Fibroblast of lung (primary cell): ENCODE measurements around the gene LEPROT. TPM values are rescaled to one million over a fixed set of nuclear protein-coding genes. Genes with fewer than 3 reads are reported as not detected.
"Not testable (repeated sequence)": the region's sequence is repeated elsewhere in the genome, so short reads cannot be mapped to it uniquely, and the experiment has no call there.

Experiments used
- DNase-seq, 2 donors: peaks; one replicate each; pipeline versions ENCODE4 v3.0.0 to v3.0.0-alpha.2; 2010; ENCODE audit warnings: low read depth in 2 of 2
- H2AFZ ChIP-seq: 2 replicates; pipeline ENCODE4 v1.5.1; 2012; ENCODE audit warnings: low read length, control low read depth, inconsistent platforms
- H3K27ac ChIP-seq: 2 replicates; pipeline ENCODE4 v1.5.1; 2011; ENCODE audit warnings: low read length, control low read depth; ENCODE audit not compliant: insufficient read depth
- H3K27me3 ChIP-seq: 2 replicates; pipeline ENCODE4 v1.5.1; 2011; ENCODE audit warnings: mild to moderate bottlenecking, low read length; ENCODE audit not compliant: control insufficient read depth, insufficient read depth
- H3K36me3 ChIP-seq: 2 replicates; pipeline ENCODE4 v1.5.1; 2011; ENCODE audit warnings: low read length; ENCODE audit not compliant: control insufficient read depth, insufficient read depth
- H3K4me1 ChIP-seq: 2 replicates; pipeline ENCODE4 v1.5.1; 2011; ENCODE audit warnings: low read length; ENCODE audit not compliant: control insufficient read depth, insufficient read depth; ENCODE audit errors: extremely low read depth
- H3K4me2 ChIP-seq: 2 replicates; pipeline ENCODE4 v1.5.1; 2011; ENCODE audit warnings: low read length, control low read depth; ENCODE audit not compliant: insufficient read depth; ENCODE audit errors: extremely low read depth
- H3K4me3 ChIP-seq, 4 experiments: fragments of 200-600 bp in 1 of 4; sonication (generic) in 1 of 4; replicated peaks in 1 of 4; 2 replicates each; pipeline ENCODE4 v1.5.1; 2011 to 2016; ENCODE audit warnings: low read length in 4 of 4, low read depth in 3 of 4, mild to moderate bottlenecking in 3 of 4, control low read depth in 2 of 4, inconsistent platforms in 1 of 4, mixed read lengths in 1 of 4; ENCODE audit not compliant: insufficient read depth in 1 of 4; ENCODE audit errors: control extremely low read depth in 1 of 4
- H3K79me2 ChIP-seq: 2 replicates; pipeline ENCODE4 v1.5.1; 2012; ENCODE audit warnings: mild to moderate bottlenecking, low read length, inconsistent platforms; ENCODE audit not compliant: control insufficient read depth, insufficient read depth
- H3K9ac ChIP-seq: 2 replicates; pipeline ENCODE4 v1.5.1; 2011; ENCODE audit warnings: mild to moderate bottlenecking, low read length, control low read depth; ENCODE audit not compliant: insufficient read depth
- H3K9me3 ChIP-seq: 2 replicates; pipeline ENCODE4 v1.5.1; 2012; ENCODE audit warnings: low read depth, low read length; ENCODE audit not compliant: control insufficient read depth, insufficient read depth
- H4K20me1 ChIP-seq: 2 replicates; pipeline ENCODE4 v1.5.1; 2011; ENCODE audit warnings: low read length; ENCODE audit not compliant: control insufficient read depth, insufficient read depth; ENCODE audit errors: extremely low read depth
- EZH2 ChIP-seq: IDR thresholded peaks from 2 replicates; pipeline ENCODE4 v1.5.1; 2012; ENCODE audit warnings: low read length, control low read depth, mild to moderate bottlenecking; ENCODE audit errors: missing control alignments
- polyA plus RNA-seq, 2 donors: library from polyadenylated mRNA; depleted of rRNA in 1 of 2; stranded (reverse) in 1 of 2; unstranded in 1 of 2; fragments of >200 nt; gene quantifications; 2 replicates each; pipeline ENCODE4 v1.2.1, GENCODE V29; 2011 to 2012; ENCODE audit warnings: missing spikeins in 1 of 2
- total RNA-seq: library from RNA; depleted of rRNA; stranded (reverse); fragments of >200 nt; gene quantifications from 2 replicates; pipeline ENCODE4 v1.2.1, GENCODE V29; 2014
- TF ChIP-seq, protein P1 (sequence below), 2 donors: IDR thresholded peaks in 1 of 2; conservative IDR thresholded peaks in 1 of 2; 1 replicate in 1 of 2; 2 replicates in 1 of 2; pipeline ENCODE4 v1.5.1; 2011 to 2012; ENCODE audit warnings: low read length in 2 of 2, control low read depth in 1 of 2, inconsistent platforms in 1 of 2, low read depth in 1 of 2, mild to moderate bottlenecking in 1 of 2

The LEPROT gene
- total and polyA plus RNA-seq, 2 donors (not counting 1 experiment from before 2014, with no cell fraction given) = 37.5 to 101 TPM

- H3K9me3 ChIP-seq = no peaks in the 10 kb centered on the region
- no peak overlapping the region for H3K27ac ChIP-seq
- no peaks in the 10 kb centered on the region for H3K4me1 ChIP-seq
- DNase-seq = no peak
- no peak overlapping the region for H3K9ac ChIP-seq
- no peak overlapping the region for H3K4me2 ChIP-seq
- H2AFZ ChIP-seq = no peak overlapping the region
- no peaks in the 10 kb centered on the region for H3K36me3 ChIP-seq
- no peaks in the 10 kb centered on the region for H3K27me3 ChIP-seq
- H4K20me1 ChIP-seq = no peaks in the 10 kb centered on the region
- TF ChIP-seq EZH2 = no peak
- TF ChIP-seq, protein P1, sequence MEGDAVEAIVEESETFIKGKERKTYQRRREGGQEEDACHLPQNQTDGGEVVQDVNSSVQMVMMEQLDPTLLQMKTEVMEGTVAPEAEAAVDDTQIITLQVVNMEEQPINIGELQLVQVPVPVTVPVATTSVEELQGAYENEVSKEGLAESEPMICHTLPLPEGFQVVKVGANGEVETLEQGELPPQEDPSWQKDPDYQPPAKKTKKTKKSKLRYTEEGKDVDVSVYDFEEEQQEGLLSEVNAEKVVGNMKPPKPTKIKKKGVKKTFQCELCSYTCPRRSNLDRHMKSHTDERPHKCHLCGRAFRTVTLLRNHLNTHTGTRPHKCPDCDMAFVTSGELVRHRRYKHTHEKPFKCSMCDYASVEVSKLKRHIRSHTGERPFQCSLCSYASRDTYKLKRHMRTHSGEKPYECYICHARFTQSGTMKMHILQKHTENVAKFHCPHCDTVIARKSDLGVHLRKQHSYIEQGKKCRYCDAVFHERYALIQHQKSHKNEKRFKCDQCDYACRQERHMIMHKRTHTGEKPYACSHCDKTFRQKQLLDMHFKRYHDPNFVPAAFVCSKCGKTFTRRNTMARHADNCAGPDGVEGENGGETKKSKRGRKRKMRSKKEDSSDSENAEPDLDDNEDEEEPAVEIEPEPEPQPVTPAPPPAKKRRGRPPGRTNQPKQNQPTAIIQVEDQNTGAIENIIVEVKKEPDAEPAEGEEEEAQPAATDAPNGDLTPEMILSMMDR (conservative IDR thresholded peaks at IDR 0.05 in 1 of 2, IDR thresholded peaks at IDR 0.05 in 1 of 2; ENCODE audit: low read depth in 1 of 2, low read length in 2 of 2) = no peak
- H3K4me3 ChIP-seq = no peak overlapping the region
- H3K79me2 ChIP-seq = no peaks in the 10 kb centered on the region
Observed at GRCh38 chr1:65377496-65378246, 42.8 kb upstream of the LEPROT start.

DNA sequence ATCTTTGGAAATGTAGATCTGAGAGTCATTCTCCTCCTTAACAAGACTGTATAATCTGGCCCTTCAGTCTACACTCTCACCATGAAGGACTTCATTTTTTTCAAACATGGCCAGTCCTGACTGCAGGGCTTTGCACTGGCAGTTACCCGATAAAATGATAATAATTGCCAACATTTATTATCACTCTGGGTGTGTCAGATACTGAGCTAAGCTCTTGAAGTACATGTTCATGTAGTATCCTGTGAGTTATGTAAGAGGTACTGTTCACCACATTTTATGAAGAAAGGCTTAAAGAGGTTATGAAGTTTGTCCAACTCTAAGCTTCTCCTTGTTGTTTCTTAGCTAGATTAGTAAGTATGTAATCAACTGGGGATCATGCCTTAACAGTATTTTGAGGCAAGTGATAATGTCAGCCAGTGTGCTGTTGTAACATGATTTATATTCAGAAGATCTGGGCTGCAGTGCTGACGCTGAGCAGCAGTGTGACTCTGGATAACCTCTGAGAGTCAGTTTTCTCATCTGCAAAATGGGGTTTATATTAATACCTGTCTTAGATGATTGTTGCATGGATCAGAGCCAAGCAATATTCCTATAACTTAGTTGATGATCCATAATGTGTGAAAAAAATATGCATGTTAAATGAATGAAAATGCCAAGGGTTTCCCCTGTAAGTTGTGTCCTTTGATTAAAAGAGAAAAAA lies 42.1 kb upstream of the LEPROT start:
- H3K9ac ChIP-seq = no peak overlapping the region
- H2AFZ ChIP-seq = no peak overlapping the region
- no peaks in the 10 kb centered on the region for H3K9me3 ChIP-seq
- H3K27me3 ChIP-seq = no peaks in the 10 kb centered on the region
- H3K36me3 ChIP-seq = no peaks in the 10 kb centered on the region
- H4K20me1 ChIP-seq = no peaks in the 10 kb centered on the region
- no peak for DNase-seq
- H3K4me2 ChIP-seq = no peak overlapping the region
- no peak for TF ChIP-seq EZH2
- H3K79me2 ChIP-seq = no peaks in the 10 kb centered on the region
- H3K27ac ChIP-seq = no peak overlapping the region
- no peaks in the 10 kb centered on the region for H3K4me1 ChIP-seq
- no peak overlapping the region for H3K4me3 ChIP-seq

DNA sequence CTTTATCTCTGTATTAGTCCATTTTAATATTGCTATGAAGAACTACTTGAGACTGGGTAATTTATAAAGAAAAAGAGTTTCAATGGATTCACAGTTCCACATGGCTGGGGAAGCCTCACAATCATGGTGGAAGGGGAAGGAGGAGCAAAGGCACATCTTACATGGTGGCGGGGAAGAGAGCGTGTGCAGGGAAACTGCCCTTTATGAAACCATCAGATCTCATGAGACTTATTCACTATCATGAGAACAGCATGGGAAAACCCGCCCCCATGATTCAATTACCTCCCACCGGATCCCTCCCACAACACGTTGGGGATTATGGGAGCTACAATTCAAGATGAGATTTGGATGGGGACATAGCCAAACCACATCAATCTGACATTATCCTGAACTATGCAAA lies 36.0 kb upstream of the LEPROT start:
- H3K4me3 ChIP-seq, H3K4me2 ChIP-seq: not testable (repeated sequence)

GRCh38 chr1:65386439-65386838 lies 34.0 kb upstream of the LEPROT start:
- Histone ChIP-seq H4K20me1 (no peaks in the 10 kb centered on the region), H3K36me3 (no peaks in the 10 kb centered on the region), H3K4me1 (no peaks in the 10 kb centered on the region), H3K27me3 (no peaks in the 10 kb centered on the region), H3K9ac (no peak overlapping the region), H3K4me3 (no peak overlapping the region), H3K4me2 (no peak overlapping the region), H3K9me3 (no peaks in the 10 kb centered on the region), H2AFZ (no peak overlapping the region), H3K27ac (no peak overlapping the region), H3K79me2 (no peaks in the 10 kb centered on the region)
- no peak for DNase-seq
- TF ChIP-seq, protein P1 (conservative IDR thresholded peaks at IDR 0.05 in 1 of 2, IDR thresholded peaks at IDR 0.05 in 1 of 2; ENCODE audit: low read depth in 1 of 2, low read length in 2 of 2) = no peak
- no peak for TF ChIP-seq EZH2

More for the DNA sequence above, 36.0 kb upstream of the LEPROT start:
- not testable (repeated sequence) for H3K9me3 ChIP-seq, H3K4me1 ChIP-seq, H3K36me3 ChIP-seq, H3K27ac ChIP-seq, DNase-seq, H3K79me2 ChIP-seq, H4K20me1 ChIP-seq, H3K27me3 ChIP-seq, H3K9ac ChIP-seq, H2AFZ ChIP-seq
